Measurements from ENCODE around the gene PTPRN2.
"Not testable (repeated sequence)": the region's sequence is repeated elsewhere in the genome, so short reads cannot be mapped to it uniquely, and the experiment has no call there.

PTPRN2 gene

DNA sequence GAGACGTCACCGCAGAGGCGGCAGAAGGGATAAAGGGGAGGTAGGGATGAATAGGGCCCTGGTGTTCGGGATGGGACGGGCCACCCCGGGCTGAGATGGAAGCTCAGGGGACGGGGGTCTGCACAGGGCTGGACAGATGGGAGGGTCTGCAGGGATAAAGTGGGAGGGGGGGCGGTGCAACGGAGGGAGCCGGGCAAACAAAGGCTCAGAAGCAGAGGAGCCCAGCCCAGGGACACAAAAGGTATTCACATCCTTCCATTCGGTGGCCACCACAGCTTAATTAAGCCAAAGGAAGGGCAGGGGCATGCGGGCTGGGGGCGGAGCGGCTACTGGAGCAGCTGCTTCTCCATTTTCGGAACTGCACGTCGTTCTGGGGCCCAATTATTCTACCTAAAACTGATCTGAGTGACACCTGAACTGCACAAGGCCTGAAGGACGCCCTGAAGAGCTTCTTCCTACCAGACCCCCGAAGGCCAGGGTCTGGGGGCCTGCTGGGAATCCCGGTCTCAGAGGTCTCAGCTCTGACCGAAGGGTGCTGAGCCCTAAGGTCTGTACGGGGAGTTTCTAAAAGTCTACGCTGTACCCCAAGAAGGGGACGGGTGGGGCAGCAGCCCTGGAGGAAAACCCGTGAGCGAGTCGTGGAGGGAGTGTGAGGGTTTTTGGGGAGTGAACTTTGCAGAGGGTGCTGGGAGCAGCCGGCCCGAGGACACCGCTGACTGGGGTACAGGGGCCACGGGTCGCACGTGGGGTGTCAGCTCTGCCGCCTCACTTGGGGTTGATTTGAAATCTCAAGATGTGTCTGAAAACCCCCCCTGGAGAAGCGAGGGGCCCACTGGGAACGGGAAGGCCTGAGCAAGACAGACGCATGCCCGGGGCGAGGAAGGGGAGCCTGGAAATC is 916.0 kb downstream of the PTPRN2 start:
- DNase-seq, result no peak

DNA sequence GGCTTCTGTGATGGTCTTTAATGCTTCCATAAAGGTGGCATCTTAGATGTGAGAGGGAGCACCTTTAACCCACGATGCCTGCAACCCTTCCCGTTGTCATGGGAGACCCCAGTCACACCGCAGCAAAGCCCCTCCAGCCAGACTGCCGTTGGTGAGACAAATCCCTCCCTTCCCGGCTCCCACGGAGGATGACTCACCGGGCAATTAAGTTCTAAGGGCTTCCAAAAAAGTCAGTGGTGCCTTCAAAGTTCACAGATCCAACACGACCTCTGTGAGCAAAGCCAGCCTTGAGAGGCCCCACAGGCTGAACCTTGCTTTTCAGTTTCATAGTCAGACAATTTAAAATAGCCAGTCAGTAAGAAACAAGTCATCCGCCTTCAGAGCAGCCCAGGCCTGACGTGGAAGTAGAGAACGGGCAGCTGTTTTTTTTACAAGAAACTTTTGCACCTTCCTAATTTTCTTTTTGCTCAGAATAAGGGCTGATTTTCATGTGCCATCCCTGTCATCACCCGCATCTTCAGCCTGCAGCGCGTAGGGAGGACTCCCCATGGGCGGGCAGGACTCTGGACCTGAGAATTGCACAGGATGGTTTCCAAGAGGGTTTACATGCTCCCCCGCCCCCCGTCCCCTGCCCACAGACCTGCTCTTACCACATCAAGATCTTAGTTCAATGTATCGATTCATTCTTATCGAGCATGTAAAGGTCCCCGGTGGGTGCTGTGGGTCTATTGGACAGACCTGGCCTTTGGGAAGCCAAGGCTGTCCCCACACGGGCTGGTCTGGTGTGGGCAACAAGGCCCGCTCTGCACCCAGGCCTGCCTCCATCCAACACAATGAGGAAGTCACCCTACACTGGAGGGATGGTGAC is 916.9 kb downstream of the PTPRN2 start:
- DNase-seq, result no peak

DNA sequence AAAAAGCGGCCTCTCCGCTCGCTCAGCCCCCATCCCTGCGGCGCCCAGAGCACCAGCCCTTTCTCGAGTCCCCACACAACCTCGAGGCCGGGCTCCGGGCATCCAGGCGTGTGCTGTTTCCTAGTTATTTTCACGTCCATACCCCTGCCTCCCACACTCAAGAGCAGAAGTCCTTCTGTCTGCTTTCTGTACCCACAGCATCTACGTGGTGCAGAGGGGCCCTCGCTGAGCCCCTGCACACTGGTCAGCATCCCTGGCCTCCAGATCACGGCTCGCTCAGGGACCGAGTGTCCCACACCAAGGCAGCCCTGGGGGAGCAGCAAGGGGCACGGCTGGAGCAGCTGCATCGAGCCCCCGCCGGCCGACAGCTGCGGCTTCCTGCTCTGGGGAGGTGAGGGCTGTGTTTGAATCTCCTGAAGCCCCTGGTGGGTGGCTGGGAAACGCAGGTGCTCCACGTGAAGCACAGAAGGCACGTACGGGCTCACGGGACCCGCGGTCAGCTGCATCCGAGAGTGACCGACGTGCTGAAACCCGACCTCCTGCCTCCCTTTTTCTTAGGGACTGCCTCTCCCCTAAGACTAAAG is 917.8 kb downstream of the PTPRN2 start:
- no peak for DNase-seq

DNA sequence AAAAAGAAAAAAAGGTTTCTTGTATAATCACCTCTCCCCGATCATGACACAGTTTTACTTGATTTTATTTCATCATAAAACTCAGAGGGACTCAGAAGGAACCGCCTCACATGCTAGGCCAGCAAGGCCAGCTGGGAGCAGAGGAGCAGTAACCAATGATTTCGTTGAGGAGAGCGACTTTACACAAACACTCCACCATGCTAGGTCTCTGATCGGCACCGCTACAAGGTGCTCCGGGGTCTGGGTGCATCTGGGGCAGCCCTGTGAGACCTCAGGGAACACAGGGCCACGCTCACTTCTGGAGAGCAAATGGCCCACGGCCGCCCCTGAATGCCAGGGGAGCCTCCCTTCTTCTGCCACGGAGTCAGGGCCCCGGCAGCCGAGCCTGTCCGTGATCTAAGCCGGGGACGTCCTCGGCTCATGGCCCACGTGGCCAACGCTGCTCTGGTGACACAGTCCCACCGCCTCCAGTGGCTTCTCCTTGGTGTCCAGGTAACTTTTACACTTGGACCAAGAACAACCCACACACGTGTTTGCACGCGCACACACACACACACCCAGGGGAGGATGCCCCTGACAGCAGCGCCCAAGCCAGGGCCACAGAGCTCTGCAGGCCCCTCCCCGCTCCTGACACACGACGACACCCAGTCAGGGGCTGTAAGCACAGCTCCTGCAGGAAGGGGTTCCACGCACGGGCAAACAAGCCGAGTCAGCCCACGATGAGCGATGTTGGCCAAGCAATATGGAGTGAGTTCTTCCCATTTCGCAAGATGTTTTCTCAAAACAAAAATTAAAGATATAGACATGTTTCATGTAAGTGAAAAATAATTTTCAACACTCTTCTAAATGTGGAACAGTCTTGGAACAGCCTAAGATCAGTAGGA is 918.5 kb downstream of the PTPRN2 start:
- DNase-seq, result no peak

DNA sequence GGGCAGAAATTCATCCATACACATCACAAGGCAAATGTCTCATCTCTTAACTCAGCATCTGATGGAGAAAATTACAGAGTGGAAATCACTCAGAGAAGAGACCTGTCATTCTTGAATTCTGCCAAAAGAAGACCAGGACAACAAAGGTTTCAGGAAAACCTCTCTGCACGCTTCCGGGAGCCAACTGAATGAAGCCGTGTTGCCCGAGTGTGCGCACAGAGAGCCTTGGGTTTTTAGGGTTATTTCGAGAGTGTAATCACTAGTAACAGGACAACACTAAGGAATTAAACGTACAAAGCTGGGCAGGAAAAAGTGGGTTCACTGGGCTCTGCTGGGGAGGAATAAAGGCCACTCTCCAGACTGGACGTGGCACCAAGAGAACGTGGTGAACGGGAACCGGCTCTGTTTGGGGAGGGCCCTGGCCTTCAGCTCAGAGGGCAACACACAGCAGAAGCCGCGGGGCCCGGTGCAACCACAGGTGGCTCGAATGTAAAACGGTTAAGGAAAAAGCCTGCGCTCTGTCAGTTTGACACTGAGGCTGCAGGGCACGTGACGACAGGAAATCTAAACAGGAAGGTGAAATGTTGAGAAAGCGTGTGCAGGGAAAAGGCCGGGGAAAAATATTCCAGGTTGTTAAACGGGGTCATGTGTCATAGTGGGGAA is 919.3 kb downstream of the PTPRN2 start:
- no peak for DNase-seq

DNA sequence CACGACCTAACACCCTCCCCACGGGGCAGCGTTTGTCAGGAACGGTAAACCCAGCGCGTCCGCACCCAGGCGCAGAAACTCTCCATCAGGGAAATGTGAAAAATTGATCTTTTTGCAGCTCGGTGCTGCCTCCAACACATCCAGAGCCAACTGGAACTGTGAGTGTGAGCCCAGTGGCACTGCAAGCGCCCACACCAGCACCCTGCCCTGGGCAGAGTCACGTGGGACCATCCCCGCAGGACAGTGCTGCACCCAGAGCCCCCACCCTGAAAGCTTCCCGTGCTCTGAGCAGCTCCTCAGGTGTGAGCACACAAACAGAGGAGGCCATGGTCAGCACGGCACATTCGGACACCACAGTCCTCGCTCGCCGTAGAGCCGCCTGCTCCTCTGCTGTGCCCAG is 919.9 kb downstream of the PTPRN2 start:
- no peak for DNase-seq

DNA sequence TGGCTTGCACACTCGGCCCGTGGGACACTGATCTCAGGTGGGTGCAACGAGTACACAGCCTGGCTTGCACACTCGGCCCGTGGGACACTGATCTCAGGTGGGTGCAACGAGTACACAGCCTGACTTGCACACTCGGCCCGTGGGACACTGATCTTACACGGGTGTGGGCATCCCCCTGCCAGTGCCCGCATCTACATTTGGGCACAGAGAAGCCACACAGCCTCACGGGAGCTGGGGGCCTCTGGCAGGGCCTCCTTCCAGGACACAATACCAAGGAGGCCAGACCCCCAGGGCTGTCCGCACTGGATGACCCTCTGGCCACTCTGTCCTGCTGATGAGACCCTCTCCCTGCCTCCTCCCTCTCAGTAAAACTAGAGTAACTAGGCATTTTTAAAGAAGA is 920.4 kb downstream of the PTPRN2 start:
- no peak for DNase-seq

DNA sequence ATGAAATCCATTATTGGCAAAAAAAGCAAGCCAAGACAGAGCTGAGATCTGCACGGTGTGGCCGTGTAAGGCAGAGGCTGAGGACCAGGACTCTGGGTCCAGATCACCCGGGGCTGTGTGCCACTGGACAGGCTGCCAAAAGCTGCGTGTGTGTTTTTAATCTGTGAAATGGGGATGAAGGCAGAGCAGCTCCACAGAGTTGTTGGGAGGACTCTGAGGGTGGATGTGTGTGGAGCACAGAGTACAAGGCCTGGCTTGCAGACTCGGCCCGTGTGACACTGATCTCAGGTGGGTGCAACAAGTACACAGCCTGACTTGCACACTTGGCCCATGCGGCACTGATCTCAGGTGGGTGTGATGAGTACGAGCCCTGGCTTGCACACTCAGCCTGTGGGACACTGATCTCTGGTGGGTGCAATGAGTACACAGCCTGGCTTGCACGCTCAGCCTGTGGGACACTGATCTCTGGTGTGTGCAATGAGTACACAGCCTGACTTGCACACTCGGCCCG is 921.0 kb downstream of the PTPRN2 start:
- DNase-seq, result no peak

DNA sequence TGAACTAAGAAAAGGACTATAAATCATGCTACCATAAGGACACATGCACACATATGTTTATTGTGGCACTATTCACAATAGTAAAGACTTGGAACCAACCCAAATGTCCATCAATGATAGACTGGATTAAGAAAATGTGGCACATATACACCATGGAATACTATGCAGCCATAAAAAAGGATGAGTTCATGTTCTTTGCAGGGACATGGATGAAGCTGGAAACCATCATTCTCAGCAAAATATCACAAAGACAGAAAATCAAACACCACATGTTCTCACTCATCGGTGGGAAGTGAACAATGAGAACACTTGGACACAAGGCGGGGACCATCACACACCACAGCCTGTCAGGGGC is 922.0 kb downstream of the PTPRN2 start:
- not testable (repeated sequence) for DNase-seq

DNA sequence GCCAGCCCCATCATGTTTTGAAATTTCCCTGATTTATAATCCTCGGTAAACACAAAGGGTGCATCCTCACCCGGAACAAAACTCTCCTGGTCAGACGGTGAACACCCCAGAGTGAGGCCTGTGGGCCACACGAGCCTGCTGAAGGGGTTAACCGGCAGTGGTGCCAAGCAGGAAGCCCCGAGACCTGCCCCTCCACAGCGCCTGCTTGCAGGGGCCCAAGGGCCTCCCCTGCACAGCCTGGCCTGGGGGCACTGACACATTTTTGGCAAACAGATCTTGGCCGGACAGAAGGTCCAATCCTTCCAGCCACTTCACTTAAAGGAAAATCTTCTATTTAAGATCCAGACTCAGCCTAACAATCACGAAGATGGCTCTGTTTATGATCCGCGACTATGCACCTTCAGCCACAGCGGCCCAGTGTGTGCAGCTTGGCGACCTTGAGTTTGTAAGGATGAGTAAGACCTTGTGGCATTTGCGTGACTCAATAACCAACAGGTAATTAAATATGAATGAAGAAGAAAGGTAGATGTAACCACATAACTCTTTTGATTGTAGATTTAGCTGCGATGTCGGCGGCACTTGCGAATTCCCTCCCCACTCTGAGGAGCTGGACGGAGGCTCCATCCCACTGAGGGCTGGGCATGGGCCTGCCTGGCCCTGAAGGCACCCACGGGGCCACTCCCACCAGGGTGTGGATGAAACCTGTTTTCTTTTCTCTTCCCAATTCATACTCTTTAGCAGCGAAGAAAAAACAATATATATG is 922.6 kb downstream of the PTPRN2 start:
- no peak for DNase-seq

DNA sequence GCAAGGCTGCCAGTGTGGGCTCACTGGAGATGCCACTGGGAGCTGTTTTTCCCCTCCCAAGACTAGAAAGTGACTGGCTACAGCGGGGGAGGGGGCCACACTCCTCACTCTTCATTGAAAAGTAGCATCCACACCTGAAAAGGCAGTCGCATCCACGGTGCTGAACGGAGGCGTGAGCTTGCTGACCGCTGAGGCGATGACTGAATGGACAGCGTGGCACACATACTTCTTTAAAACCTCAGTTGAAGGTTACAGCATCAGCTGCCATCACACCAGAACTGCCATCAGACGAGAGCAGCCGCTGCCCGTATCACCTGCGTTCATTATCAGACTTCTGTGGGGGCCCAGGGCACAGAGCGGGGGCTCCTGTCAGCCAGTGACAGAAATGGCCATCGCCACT is 923.6 kb downstream of the PTPRN2 start:
- DNase-seq, result no peak

DNA sequence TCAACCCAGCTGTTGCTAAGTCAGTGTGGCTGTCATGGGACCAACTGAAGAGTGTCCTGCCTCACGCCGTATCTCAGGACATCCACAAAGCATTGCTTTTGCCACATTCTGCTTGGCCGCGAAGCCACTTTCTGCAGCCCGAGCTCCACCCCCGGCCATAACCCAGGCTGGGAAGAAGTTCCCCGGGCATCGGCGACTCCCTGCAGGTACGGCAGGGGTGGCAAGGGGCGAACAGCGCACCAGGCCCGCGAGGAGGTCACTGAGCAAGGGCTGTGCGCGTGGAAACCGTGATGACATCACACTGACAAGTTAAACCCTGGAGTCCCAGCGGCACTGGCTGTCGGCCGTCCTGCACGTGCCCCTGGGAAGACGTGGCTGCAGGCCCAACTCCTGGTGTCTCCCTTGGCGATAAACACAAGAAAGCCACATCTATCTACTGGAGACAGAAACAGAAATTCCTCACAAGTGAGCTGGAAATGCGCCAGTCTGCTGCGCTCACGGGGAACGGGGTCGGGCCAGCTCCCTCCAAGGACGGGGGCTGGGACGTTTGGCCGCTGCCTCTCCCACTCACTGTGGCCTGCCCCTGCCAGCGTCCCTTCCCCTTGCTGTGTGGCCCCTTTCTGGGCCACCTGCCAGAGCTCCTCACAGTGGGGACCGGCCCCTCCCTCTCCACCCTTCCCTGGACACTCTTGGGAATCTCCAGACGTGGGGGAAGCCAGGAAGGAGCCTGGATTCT is 924.5 kb downstream of the PTPRN2 start:
- DNase-seq, result no peak

DNA sequence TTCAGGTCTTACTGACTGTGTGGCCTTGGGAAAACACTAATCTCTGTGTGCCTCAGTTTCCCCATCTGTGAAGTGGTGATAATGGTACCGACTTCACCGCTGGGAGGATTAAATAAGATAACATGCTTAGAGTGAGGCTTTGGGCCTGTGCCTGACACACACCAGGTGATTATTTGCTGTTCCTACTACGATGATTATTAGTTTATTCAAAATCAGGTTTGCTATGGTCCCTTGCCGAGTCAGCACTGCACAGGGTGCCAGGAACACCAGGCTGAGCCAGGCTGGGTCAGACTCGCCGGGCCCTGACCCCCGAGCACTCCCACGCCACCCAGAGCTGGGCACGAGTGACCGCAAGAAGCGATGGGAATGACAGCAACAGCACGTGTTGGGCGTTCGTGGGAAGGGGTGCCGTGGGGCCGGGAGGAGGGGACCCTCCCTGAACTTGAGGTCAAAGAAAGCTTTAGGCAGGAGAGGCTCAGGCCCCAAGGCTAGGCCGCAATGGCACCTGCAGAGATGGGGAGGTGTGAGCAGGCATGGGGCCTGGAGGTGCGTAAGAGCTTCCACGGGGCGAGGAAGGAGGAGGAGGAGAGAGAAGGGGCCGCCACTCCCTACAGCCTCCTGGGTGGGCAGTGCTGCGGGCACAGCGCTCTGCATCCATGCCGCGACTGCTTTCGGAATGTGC is 925.4 kb downstream of the PTPRN2 start:
- no peak for DNase-seq

DNA sequence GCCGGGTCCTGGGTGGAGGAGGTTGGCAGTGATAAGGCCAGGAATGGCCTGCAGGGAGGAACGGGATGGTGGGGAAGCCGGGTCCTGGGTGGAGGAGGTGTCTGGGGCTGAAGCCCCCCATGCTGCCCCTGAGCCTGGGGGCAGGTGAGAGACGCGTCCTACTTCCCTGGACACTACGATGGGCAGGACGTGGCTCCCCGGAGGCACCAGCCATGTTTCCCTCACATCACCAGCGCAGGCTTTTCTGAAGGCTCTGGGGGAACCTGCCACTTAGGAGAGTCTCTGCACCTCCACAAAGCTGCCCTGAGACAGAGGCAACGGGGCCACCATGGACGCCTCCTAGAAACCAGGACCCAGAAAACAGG is 926.0 kb downstream of the PTPRN2 start:
- no peak for DNase-seq

DNA sequence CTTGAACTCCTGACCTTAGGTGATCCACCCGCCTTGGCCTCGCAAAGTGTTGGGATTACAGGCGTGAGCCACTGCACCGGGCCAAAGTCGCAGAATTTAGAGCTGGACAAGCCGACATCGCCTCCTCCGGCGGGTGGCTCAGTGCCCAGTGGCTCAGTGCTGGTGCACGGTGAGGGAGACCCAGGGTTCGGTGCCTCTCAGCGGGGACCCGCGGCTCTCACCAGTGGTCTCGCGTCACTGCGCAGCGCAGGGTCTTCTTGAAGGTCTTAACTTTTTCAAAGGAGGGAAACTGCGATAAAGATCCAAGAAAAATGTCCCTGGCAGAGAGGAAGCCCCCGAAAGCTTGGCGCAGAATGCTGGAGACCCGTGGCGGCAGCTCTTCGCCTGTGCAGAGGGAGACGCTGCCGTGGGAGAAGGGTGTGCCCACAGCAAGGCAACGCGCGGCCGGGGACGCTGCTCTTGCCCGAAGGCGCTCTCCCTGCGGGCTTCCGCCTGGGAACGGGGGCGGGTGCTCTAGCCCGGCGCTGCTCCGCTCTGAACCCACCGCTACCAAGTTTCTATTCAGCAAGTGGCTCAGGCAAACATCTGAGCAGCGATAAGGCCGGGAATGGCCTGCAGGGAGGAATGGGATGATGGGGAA is 926.5 kb downstream of the PTPRN2 start:
- no peak for DNase-seq

DNA sequence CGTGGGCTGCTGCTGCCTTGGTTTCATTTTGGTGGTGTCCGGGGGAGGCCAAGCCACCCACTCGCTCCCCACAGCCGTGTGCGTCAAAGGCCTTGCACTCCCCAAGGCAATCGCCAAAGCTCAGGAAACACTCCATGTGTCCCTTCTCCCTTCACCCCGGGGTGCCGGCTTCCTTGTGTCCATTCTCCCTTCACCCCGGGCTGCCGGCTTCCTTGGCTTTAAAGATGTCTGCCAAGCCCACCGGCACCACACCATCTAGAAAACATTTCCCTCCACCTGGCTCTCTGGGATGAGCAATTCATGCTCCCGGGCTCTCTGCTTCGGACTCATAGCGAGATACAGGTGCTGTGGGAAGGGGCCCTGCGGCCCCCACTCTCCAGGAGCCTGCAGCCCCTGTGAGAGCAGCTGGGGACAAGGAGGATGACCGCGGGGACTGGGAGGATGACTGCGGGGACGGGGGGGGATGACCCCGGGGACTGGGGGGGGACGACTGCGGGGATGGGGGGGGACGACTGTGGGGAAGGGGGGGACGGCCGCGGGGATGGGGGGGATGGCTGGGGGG is 928.7 kb downstream of the PTPRN2 start:
- DNase-seq, result no peak

DNA sequence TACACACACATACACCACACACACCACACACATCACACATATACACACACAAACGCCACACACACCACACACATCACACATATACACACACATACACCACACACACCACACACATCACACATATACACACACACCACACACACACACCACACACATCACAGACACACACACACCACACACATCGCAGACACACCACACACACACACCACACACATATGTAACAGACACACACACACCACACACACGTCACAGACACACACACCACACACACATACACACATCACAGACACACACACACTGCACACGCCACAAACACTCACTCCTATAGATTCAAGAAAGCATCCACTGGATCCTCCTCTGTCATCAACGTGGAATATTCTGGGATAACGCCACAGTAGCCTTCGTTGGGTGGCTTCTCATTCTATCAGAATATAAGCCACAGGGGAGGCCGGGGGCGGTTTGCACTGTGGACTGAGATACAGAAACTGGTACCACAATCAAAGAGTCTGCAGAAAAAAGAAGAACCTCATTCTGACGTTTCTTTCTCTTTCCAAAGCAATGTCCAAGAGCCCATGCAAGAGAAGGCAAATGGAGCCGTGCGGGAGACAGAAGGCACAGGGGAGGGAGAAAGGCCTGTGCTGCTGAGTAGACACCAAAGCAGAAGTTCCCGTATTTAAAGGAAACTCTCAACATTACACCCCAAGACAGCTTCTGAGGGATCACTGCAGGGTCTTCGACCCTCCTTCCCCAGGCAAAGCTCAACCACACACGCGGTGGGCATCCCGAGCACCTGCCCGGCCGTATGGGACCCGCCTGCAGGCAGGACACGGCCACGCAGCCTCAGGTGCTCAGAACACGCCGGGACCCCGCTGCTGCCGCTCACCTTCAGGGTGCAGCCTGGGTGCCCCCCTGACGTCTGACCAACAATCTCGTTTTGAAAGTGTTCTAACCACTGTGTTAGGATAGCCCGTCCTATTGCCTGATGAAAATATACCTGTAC is 929.6 kb downstream of the PTPRN2 start:
- no peak for DNase-seq
